Activated naive CD8-positive, alpha-beta T cell treated with anti-CD3 and anti-CD28 coated beads, Interleukin-2, amount 50 U/mL, for 24 hours (primary cell): ENCODE data around the gene CUL1.
"Not testable (repeated sequence)": the region's sequence is repeated elsewhere in the genome, so short reads cannot be mapped to it uniquely, and the experiment has no call there.

ENCODE experiments used
- ATAC-seq: fragments of 150-1000 bp; cut with Tn5 transposase; one replicate; pipeline ENCODE4 v1.10.0; 2021
- DNase-seq: peaks from one replicate; pipeline ENCODE4 v3.0.0; 2021
- H3K27ac Mint-ChIP-seq: one replicate; pipeline ENCODE4 v1.8.0; 2021; ENCODE audit warnings: mild to moderate bottlenecking, mixed read lengths
- H3K27me3 Mint-ChIP-seq: one replicate; pipeline ENCODE4 v1.8.0; 2021; ENCODE audit warnings: mixed read lengths
- H3K36me3 Mint-ChIP-seq: one replicate; pipeline ENCODE4 v1.8.0; 2021; ENCODE audit warnings: low read depth, mixed read lengths
- H3K4me1 Mint-ChIP-seq: one replicate; pipeline ENCODE4 v1.8.0; 2021; ENCODE audit warnings: mixed read lengths
- H3K4me3 Mint-ChIP-seq: one replicate; pipeline ENCODE4 v1.8.0; 2021; ENCODE audit warnings: mild to moderate bottlenecking, moderate library complexity, mixed read lengths
- H3K9me3 Mint-ChIP-seq: one replicate; pipeline ENCODE4 v1.8.0; 2021; ENCODE audit warnings: mixed read lengths

Gene CUL1

GRCh38 chr7:148702876-148703670 is 4.4 kb downstream of the CUL1 start:
- no peaks in the 10 kb centered on the region for H3K27me3 Mint-ChIP-seq
- no peaks in the 10 kb centered on the region for H3K9me3 Mint-ChIP-seq
- H3K4me1 Mint-ChIP-seq, result peaks cover 71% of the 10 kb centered on the region
- peaks cover 22% of the 10 kb centered on the region for H3K36me3 Mint-ChIP-seq
- no peak overlapping the region for H3K27ac Mint-ChIP-seq
- peak overlapping the region; percentile 1 for H3K4me3 Mint-ChIP-seq
- ATAC-seq (no peak), DNase-seq (no peak)

GRCh38 chr7:148703671-148703962 is 4.9 kb downstream of the CUL1 start:
- peaks cover 22% of the 10 kb centered on the region for H3K36me3 Mint-ChIP-seq
- H3K4me1 Mint-ChIP-seq, result peaks cover 77% of the 10 kb centered on the region
- not testable (repeated sequence) for H3K9me3 Mint-ChIP-seq, H3K27me3 Mint-ChIP-seq, ATAC-seq, H3K27ac Mint-ChIP-seq, H3K4me3 Mint-ChIP-seq, DNase-seq

- no peaks in the 10 kb centered on the region for H3K9me3 Mint-ChIP-seq
- H3K4me1 Mint-ChIP-seq, result peaks cover 82% of the 10 kb centered on the region
- DNase-seq (no peak), ATAC-seq (no peak)
- H3K27ac Mint-ChIP-seq, result no peak overlapping the region
- no peak overlapping the region for H3K4me3 Mint-ChIP-seq
- no peaks in the 10 kb centered on the region for H3K27me3 Mint-ChIP-seq
- H3K36me3 Mint-ChIP-seq, result peaks cover 22% of the 10 kb centered on the region
Measured at GRCh38 chr7:148704189-148704588, 5.5 kb downstream of the CUL1 start.

GRCh38 chr7:148704970-148705369 is 6.3 kb downstream of the CUL1 start:
- ATAC-seq (no peak), DNase-seq (no peak)
- Mint-ChIP-seq H3K27me3 (no peaks in the 10 kb centered on the region), H3K9me3 (no peaks in the 10 kb centered on the region), H3K27ac (no peak overlapping the region), H3K4me3 (no peak overlapping the region), H3K36me3 (peaks cover 20% of the 10 kb centered on the region), H3K4me1 (peaks cover 87% of the 10 kb centered on the region)

- DNase-seq (no peak), ATAC-seq (no peak)
- H3K27me3 Mint-ChIP-seq, result no peaks in the 10 kb centered on the region
- no peaks in the 10 kb centered on the region for H3K9me3 Mint-ChIP-seq
- peaks cover 82% of the 10 kb centered on the region for H3K4me1 Mint-ChIP-seq
- peaks cover 11% of the 10 kb centered on the region for H3K36me3 Mint-ChIP-seq
- no peak overlapping the region for H3K27ac Mint-ChIP-seq
- no peak overlapping the region for H3K4me3 Mint-ChIP-seq
Measured at GRCh38 chr7:148706368-148706767, 7.7 kb downstream of the CUL1 start.

- Mint-ChIP-seq H3K4me1 (peaks cover 82% of the 10 kb centered on the region), H3K36me3 (peaks cover 4% of the 10 kb centered on the region), H3K4me3 (no peak overlapping the region), H3K9me3 (no peaks in the 10 kb centered on the region), H3K27ac (no peak overlapping the region), H3K27me3 (no peaks in the 10 kb centered on the region)
- DNase-seq, result no peak
- ATAC-seq, result no peak
Measured at GRCh38 chr7:148708026-148708885, 9.6 kb downstream of the CUL1 start.

GRCh38 chr7:148709014-148709413 is 10.3 kb downstream of the CUL1 start:
- no peak for ATAC-seq

GRCh38 chr7:148710426-148710825 is 11.7 kb downstream of the CUL1 start:
- not testable (repeated sequence) for H3K9me3 Mint-ChIP-seq, ATAC-seq, H3K27ac Mint-ChIP-seq, H3K27me3 Mint-ChIP-seq, H3K4me3 Mint-ChIP-seq, DNase-seq
- H3K4me1 Mint-ChIP-seq, result peaks cover 86% of the 10 kb centered on the region
- H3K36me3 Mint-ChIP-seq, result peaks cover 15% of the 10 kb centered on the region

More at GRCh38 chr7:148709014-148709413, 10.3 kb downstream of the CUL1 start:
- Mint-ChIP-seq H3K27me3 (no peaks in the 10 kb centered on the region), H3K4me1 (peaks cover 83% of the 10 kb centered on the region), H3K4me3 (no peak overlapping the region), H3K9me3 (no peaks in the 10 kb centered on the region), H3K27ac (no peak overlapping the region), H3K36me3 (peaks cover 6% of the 10 kb centered on the region)
- DNase-seq, result no peak

- H3K4me3 Mint-ChIP-seq, result no peak overlapping the region
- peak overlapping the region; percentile 36 for H3K27ac Mint-ChIP-seq
- DNase-seq, result no peak
Measured at GRCh38 chr7:148711191-148712102, 12.7 kb downstream of the CUL1 start.

GRCh38 chr7:148712678-148713329 is 14.1 kb downstream of the CUL1 start:
- Mint-ChIP-seq H3K4me3 (no peak overlapping the region), H3K4me1 (peaks cover 82% of the 10 kb centered on the region), H3K9me3 (no peaks in the 10 kb centered on the region), H3K36me3 (peaks cover 29% of the 10 kb centered on the region), H3K27ac (peak overlapping the region; percentile 44), H3K27me3 (no peaks in the 10 kb centered on the region)
- no peak for DNase-seq
- no peak for ATAC-seq

More at GRCh38 chr7:148711191-148712102, 12.7 kb downstream of the CUL1 start:
- H3K27me3 Mint-ChIP-seq, result no peaks in the 10 kb centered on the region
- peaks cover 84% of the 10 kb centered on the region for H3K4me1 Mint-ChIP-seq
- no peaks in the 10 kb centered on the region for H3K9me3 Mint-ChIP-seq
- ATAC-seq, result no peak
- H3K36me3 Mint-ChIP-seq, result peaks cover 21% of the 10 kb centered on the region

- ATAC-seq (peak; percentile 79), DNase-seq (no peak)
- Mint-ChIP-seq H3K27ac (no peak overlapping the region), H3K4me3 (no peak overlapping the region), H3K9me3 (no peaks in the 10 kb centered on the region), H3K4me1 (peaks cover 75% of the 10 kb centered on the region), H3K36me3 (peaks cover 29% of the 10 kb centered on the region), H3K27me3 (no peaks in the 10 kb centered on the region)
Measured at GRCh38 chr7:148714498-148714897, 15.8 kb downstream of the CUL1 start.

- H3K27me3 Mint-ChIP-seq, result no peaks in the 10 kb centered on the region
- no peak overlapping the region for H3K27ac Mint-ChIP-seq
- peaks cover 29% of the 10 kb centered on the region for H3K36me3 Mint-ChIP-seq
Measured at GRCh38 chr7:148715027-148715426, 16.3 kb downstream of the CUL1 start.

GRCh38 chr7:148717266-148717793 is 18.6 kb downstream of the CUL1 start:
- H3K4me1 Mint-ChIP-seq, result peaks cover 78% of the 10 kb centered on the region
- H3K36me3 Mint-ChIP-seq, result peaks cover 34% of the 10 kb centered on the region
- ATAC-seq (no peak), DNase-seq (no peak)
- H3K9me3 Mint-ChIP-seq, result no peaks in the 10 kb centered on the region
- H3K4me3 Mint-ChIP-seq, result no peak overlapping the region
- no peaks in the 10 kb centered on the region for H3K27me3 Mint-ChIP-seq
- no peak overlapping the region for H3K27ac Mint-ChIP-seq

More at GRCh38 chr7:148715027-148715426, 16.3 kb downstream of the CUL1 start:
- ATAC-seq (no peak), DNase-seq (no peak)
- no peaks in the 10 kb centered on the region for H3K9me3 Mint-ChIP-seq
- no peak overlapping the region for H3K4me3 Mint-ChIP-seq
- H3K4me1 Mint-ChIP-seq, result peaks cover 76% of the 10 kb centered on the region

- DNase-seq, result no peak
- Mint-ChIP-seq H3K36me3 (peaks cover 30% of the 10 kb centered on the region), H3K27me3 (no peaks in the 10 kb centered on the region), H3K4me1 (peaks cover 78% of the 10 kb centered on the region), H3K4me3 (no peak overlapping the region), H3K27ac (no peak overlapping the region), H3K9me3 (no peaks in the 10 kb centered on the region)
- no peak for ATAC-seq
Measured at GRCh38 chr7:148718431-148718830, 19.7 kb downstream of the CUL1 start.
